GM23338 (cell line): ENCODE results near the gene DNAJC4. TPM values are rescaled to one million over a fixed set of nuclear protein-coding genes. Genes with fewer than 3 reads are reported as not detected.

ENCODE experiments used
- ATAC-seq: fragments of 200-7000 bp; cut with Tn5 transposase; 3 replicates; pipeline ENCODE4 v1.9.1; 2020
- DNase-seq: peaks from one replicate; pipeline ENCODE4 v3.0.0-alpha.2; 2015; ENCODE audit warnings: low spot score
- H2AFZ ChIP-seq: fragments of 200-600 bp; sonication (generic); 2 replicates; pipeline ENCODE4 v1.8.0; 2016; ENCODE audit warnings: antibody characterized with exemption, mild to moderate bottlenecking, moderate library complexity
- H3F3A ChIP-seq: fragments of 200-600 bp; sonication (generic); replicated peaks from 2 replicates; pipeline ENCODE4 v1.8.0; 2017; ENCODE audit warnings: antibody characterized with exemption, mixed run types, low read depth
- H3K27ac ChIP-seq: fragments of 200-600 bp; sonication (generic); 2 replicates; pipeline ENCODE4 v1.6.1; 2016; ENCODE audit warnings: low read depth
- H3K27me3 ChIP-seq: fragments of 200-600 bp; sonication (generic); 2 replicates; pipeline ENCODE4 v1.8.0; 2016; ENCODE audit warnings: mild to moderate bottlenecking, mixed run types, moderate library complexity; ENCODE audit not compliant: insufficient read depth
- H3K36me3 ChIP-seq: fragments of 200-600 bp; sonication (generic); 2 replicates; pipeline ENCODE4 v1.8.0; 2016; ENCODE audit warnings: mild to moderate bottlenecking; ENCODE audit not compliant: insufficient read depth
- H3K4me1 ChIP-seq: fragments of 200-600 bp; sonication (generic); 2 replicates; pipeline ENCODE4 v1.8.0; 2016; ENCODE audit warnings: mild to moderate bottlenecking, moderate library complexity; ENCODE audit not compliant: insufficient read depth
- H3K4me2 ChIP-seq: fragments of 200-600 bp; sonication (generic); 2 replicates; pipeline ENCODE4 v1.7.1; 2017; ENCODE audit warnings: mixed run types
- H3K4me3 ChIP-seq: fragments of 200-600 bp; sonication (generic); 2 replicates; pipeline ENCODE4 v1.6.1; 2016; ENCODE audit warnings: mixed run types
- H3K79me2 ChIP-seq: fragments of 200-600 bp; sonication (generic); replicated peaks from 2 replicates; pipeline ENCODE4 v1.8.0; 2017; ENCODE audit warnings: mild to moderate bottlenecking; ENCODE audit not compliant: insufficient read depth
- H3K9me2 ChIP-seq: fragments of 200-600 bp; sonication (generic); 2 replicates; pipeline ENCODE4 v1.8.0; 2017; ENCODE audit not compliant: insufficient read depth
- H4K20me1 ChIP-seq: fragments of 200-600 bp; sonication (generic); replicated peaks from 2 replicates; pipeline ENCODE4 v1.8.0; 2017; ENCODE audit warnings: mild to moderate bottlenecking; ENCODE audit not compliant: insufficient read depth
- H3K27ac Mint-ChIP-seq: 2 replicates; pipeline ENCODE4 v1.8.0; 2020; ENCODE audit warnings: inconsistent platforms, mild to moderate bottlenecking, moderate library complexity, mixed read lengths
- H3K27me3 Mint-ChIP-seq: 3 replicates; pipeline ENCODE4 v1.8.0; 2022; ENCODE audit warnings: low read depth, mild to moderate bottlenecking, moderate library complexity, mixed read lengths, inconsistent platforms; ENCODE audit not compliant: insufficient read depth, poor library complexity
- H3K36me3 Mint-ChIP-seq: 3 replicates; pipeline ENCODE4 v1.8.0; 2021; ENCODE audit warnings: low read depth, mild to moderate bottlenecking, inconsistent platforms, moderate library complexity, mixed read lengths
- H3K4me1 Mint-ChIP-seq: 3 replicates; pipeline ENCODE4 v1.8.0; 2020; ENCODE audit warnings: mild to moderate bottlenecking, inconsistent platforms, mixed read lengths
- H3K4me3 Mint-ChIP-seq: 3 replicates; pipeline ENCODE4 v1.8.0; 2021; ENCODE audit warnings: moderate library complexity, mild to moderate bottlenecking, inconsistent platforms, mixed read lengths
- H3K9me3 Mint-ChIP-seq: 3 replicates; pipeline ENCODE4 v1.8.0; 2020; ENCODE audit warnings: moderate library complexity, mild to moderate bottlenecking, inconsistent platforms, mixed read lengths
- CREB1 ChIP-seq: fragments of 250-450 bp; sonication (Bioruptor Pico); IDR thresholded peaks from 2 replicates; pipeline ENCODE4 v1.5.0; 2020; ENCODE audit warnings: low read depth, mild to moderate bottlenecking, moderate library complexity
- ETS1 ChIP-seq: IDR thresholded peaks from 2 replicates; pipeline ENCODE4 v1.6.1; 2016; ENCODE audit warnings: antibody characterized with exemption
- EZH2phosphoT487 ChIP-seq: fragments of 200-600 bp; sonication (generic); IDR thresholded peaks from one replicate; pipeline ENCODE4 v1.8.1; 2018; ENCODE audit warnings: antibody characterized with exemption; ENCODE audit not compliant: unreplicated experiment
- STAT1 ChIP-seq: IDR thresholded peaks from one replicate; pipeline ENCODE4 v1.6.1; 2016; ENCODE audit warnings: antibody characterized with exemption; ENCODE audit not compliant: unreplicated experiment
- ZNF114 ChIP-seq: fragments of 250-450 bp; sonication (Bioruptor Pico); IDR thresholded peaks from 2 replicates; pipeline ENCODE4 v1.5.0; 2020; ENCODE audit warnings: mild to moderate bottlenecking, moderate library complexity
- ZNF331 ChIP-seq: fragments of 250-450 bp; sonication (Bioruptor Pico); IDR thresholded peaks from 2 replicates; pipeline ENCODE4 v1.5.0; 2020; ENCODE audit warnings: low read depth, mild to moderate bottlenecking, moderate library complexity
- ZNF462 ChIP-seq: fragments of 250-450 bp; sonication (Bioruptor Pico); IDR thresholded peaks from 2 replicates; pipeline ENCODE4 v1.5.0; 2020; ENCODE audit warnings: mild to moderate bottlenecking, moderate library complexity
- polyA plus RNA-seq: library from polyadenylated mRNA; unstranded; fragments of >200 nt; fragmentation: Nextera tagmentation; extraction: Ambion mirVana; gene quantifications from 2 replicates; pipeline ENCODE4 v1.2.1, GENCODE V29; 2016
- total RNA-seq: library from RNA; depleted of rRNA; stranded (reverse); fragments of >200 nt; shearing (Covaris generic); gene quantifications from 2 replicates; pipeline ENCODE4 v1.2.3, GENCODE V29; 2014
- TF ChIP-seq, protein P1 (sequence below): IDR thresholded peaks from one replicate; pipeline ENCODE4 v1.6.1; 2018; ENCODE audit warnings: antibody characterized with exemption; ENCODE audit not compliant: unreplicated experiment

DNAJC4 gene
- total and polyA plus RNA-seq, 2 experiments from 2014 or later: 10.5 to 34.4 TPM

GRCh38 chr11:64256300-64256699, 26.0 kb downstream of the DNAJC4 start:
- H4K20me1 ChIP-seq: peaks cover 4% of the 10 kb centered on the region
- no peaks in the 10 kb centered on the region; the same call in 1 of the 2 replicates for H3F3A ChIP-seq
- H3K79me2 ChIP-seq: peaks cover 19% of the 10 kb centered on the region
- Mint-ChIP-seq H3K27me3 (peaks cover 19% of the 10 kb centered on the region), H3K27ac (no peak overlapping the region), H3K9me3 (no peaks in the 10 kb centered on the region), H3K4me3 (no peak overlapping the region), H3K36me3 (peaks cover 48% of the 10 kb centered on the region), H3K4me1 (peaks cover 10% of the 10 kb centered on the region)
- H2AFZ ChIP-seq: no peak overlapping the region
- H3K4me1 ChIP-seq: no peaks in the 10 kb centered on the region
- no peak overlapping the region for H3K4me3 ChIP-seq
- peaks cover 11% of the 10 kb centered on the region for H3K36me3 ChIP-seq
- no peaks in the 10 kb centered on the region for H3K27me3 ChIP-seq
- TF ChIP-seq ETS1: no peak
- TF ChIP-seq EZH2phosphoT487: no peak
- no peak for TF ChIP-seq ZNF331 (CRISPR knock-in tag)
- ATAC-seq (no peak), DNase-seq (no peak)
- H3K9me2 ChIP-seq: no peaks in the 10 kb centered on the region
- H3K27ac ChIP-seq: no peak overlapping the region
- no peak overlapping the region for H3K4me2 ChIP-seq

GRCh38 chr11:64258356-64258755, 28.0 kb downstream of the DNAJC4 start:
- Histone ChIP-seq H3F3A (no peaks in the 10 kb centered on the region), H4K20me1 (peaks cover 4% of the 10 kb centered on the region; the same call in 1 of the 2 replicates), H3K27me3 (no peaks in the 10 kb centered on the region), H3K9me2 (no peaks in the 10 kb centered on the region), H3K36me3 (peaks cover 11% of the 10 kb centered on the region), H3K27ac (no peak overlapping the region), H3K79me2 (peaks cover 2% of the 10 kb centered on the region), H3K4me3 (no peak overlapping the region), H2AFZ (no peak overlapping the region), H3K4me1 (no peaks in the 10 kb centered on the region), H3K4me2 (no peak overlapping the region)
- DNase-seq (no peak), ATAC-seq (no peak)
- Mint-ChIP-seq H3K27me3 (peaks cover 18% of the 10 kb centered on the region), H3K4me3 (no peak overlapping the region), H3K27ac (no peak overlapping the region), H3K4me1 (peaks cover 12% of the 10 kb centered on the region), H3K9me3 (no peaks in the 10 kb centered on the region), H3K36me3 (peaks cover 64% of the 10 kb centered on the region)
- TF ChIP-seq ETS1 (no peak), STAT1 (no peak), CREB1 (CRISPR knock-in tag) (no peak), ZNF331 (CRISPR knock-in tag) (no peak), ZNF114 (CRISPR knock-in tag) (no peak), EZH2phosphoT487 (no peak), ZNF462 (CRISPR knock-in tag) (no peak)
- TF ChIP-seq, protein P1, sequence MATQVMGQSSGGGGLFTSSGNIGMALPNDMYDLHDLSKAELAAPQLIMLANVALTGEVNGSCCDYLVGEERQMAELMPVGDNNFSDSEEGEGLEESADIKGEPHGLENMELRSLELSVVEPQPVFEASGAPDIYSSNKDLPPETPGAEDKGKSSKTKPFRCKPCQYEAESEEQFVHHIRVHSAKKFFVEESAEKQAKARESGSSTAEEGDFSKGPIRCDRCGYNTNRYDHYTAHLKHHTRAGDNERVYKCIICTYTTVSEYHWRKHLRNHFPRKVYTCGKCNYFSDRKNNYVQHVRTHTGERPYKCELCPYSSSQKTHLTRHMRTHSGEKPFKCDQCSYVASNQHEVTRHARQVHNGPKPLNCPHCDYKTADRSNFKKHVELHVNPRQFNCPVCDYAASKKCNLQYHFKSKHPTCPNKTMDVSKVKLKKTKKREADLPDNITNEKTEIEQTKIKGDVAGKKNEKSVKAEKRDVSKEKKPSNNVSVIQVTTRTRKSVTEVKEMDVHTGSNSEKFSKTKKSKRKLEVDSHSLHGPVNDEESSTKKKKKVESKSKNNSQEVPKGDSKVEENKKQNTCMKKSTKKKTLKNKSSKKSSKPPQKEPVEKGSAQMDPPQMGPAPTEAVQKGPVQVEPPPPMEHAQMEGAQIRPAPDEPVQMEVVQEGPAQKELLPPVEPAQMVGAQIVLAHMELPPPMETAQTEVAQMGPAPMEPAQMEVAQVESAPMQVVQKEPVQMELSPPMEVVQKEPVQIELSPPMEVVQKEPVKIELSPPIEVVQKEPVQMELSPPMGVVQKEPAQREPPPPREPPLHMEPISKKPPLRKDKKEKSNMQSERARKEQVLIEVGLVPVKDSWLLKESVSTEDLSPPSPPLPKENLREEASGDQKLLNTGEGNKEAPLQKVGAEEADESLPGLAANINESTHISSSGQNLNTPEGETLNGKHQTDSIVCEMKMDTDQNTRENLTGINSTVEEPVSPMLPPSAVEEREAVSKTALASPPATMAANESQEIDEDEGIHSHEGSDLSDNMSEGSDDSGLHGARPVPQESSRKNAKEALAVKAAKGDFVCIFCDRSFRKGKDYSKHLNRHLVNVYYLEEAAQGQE: no peak
